Fibroblast of villous mesenchyme (primary cell): ENCODE measurements around the gene ZNF511. TPM values are rescaled to one million over a fixed set of nuclear protein-coding genes. Genes with fewer than 3 reads are reported as not detected.

ENCODE experiments used
- DNase-seq: peaks from one replicate; pipeline ENCODE4 v3.0.0-alpha.2; 2010; ENCODE audit warnings: low read depth
- H3K4me3 ChIP-seq: 2 replicates; pipeline ENCODE4 v1.5.1; 2011; ENCODE audit warnings: low read depth, mild to moderate bottlenecking, low read length
- CTCF ChIP-seq: IDR thresholded peaks from 2 replicates; pipeline ENCODE4 v1.5.1; 2012; ENCODE audit warnings: low read depth, mild to moderate bottlenecking, low read length; ENCODE audit not compliant: insufficient read depth
- total RNA-seq: library from RNA; depleted of rRNA; stranded (reverse); fragments of >200 nt; gene quantifications from 2 replicates; pipeline ENCODE4 v1.2.3, GENCODE V29; 2012

The ZNF511 gene
- total RNA-seq, 1 donor: 21.2 TPM

- no peak overlapping the region for H3K4me3 ChIP-seq
- DNase-seq: no peak
- no peak for TF ChIP-seq CTCF
These were observed 24.8 kb upstream of the ZNF511 start for GRCh38 chr10:133283931-133284330.

GRCh38 chr10:133285217-133285616 lies 23.5 kb upstream of the ZNF511 start:
- TF ChIP-seq CTCF: no peak
- DNase-seq: no peak
- H3K4me3 ChIP-seq: no peak overlapping the region

DNA sequence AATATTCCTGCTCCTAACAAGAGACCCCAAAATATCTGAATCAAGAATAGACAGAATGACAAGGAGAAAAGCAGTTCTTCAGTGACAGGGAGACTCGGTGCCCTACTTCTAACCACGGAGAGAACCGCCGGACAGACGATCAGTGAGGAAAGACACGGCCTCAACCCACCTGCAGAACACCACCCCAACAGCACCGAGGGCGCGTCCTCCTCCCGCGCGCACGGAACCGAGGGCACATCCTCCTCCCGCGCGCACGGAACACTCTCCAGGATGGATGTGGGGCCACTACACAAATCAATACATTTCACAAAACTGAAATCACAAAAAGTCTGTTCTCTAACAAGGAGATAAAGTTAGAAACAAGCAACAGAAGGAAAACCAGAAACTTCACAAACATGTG lies 22.3 kb upstream of the ZNF511 start:
- TF ChIP-seq CTCF: no peak
- no peak for DNase-seq
- H3K4me3 ChIP-seq: no peak overlapping the region

GRCh38 chr10:133287832-133288500 lies 20.7 kb upstream of the ZNF511 start:
- DNase-seq: no peak
- H3K4me3 ChIP-seq: no peak overlapping the region
- TF ChIP-seq CTCF: no peak

DNA sequence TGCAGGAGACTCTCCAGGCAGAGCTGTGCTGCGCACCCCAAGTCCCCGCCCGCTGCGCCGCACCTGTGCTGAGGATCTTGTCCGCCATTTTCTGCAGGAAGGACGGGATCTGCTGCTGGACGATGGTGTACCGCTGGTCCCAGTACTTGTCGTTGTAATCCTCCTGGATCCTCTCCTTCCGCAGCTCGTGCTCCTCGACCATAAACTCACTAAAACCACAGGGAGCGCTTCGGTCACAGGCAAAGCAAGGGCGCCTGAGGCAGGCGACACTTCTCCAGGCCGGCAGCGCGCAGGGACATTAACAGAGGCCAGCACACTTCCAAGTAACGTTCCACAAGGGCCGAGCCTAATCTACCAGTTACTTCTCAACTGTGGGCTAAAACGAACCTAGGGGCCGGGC lies 19.0 kb upstream of the ZNF511 start:
- no peak for TF ChIP-seq CTCF
- no peak overlapping the region for H3K4me3 ChIP-seq
- DNase-seq: no peak

GRCh38 chr10:133292919-133293809 lies 15.6 kb upstream of the ZNF511 start:
- H3K4me3 ChIP-seq: no peak overlapping the region
- DNase-seq: peak; percentile 42
- no peak for TF ChIP-seq CTCF
